A673 (cell line): Measurements from ENCODE around the gene ARHGEF33. TPM values are rescaled to one million over a fixed set of nuclear protein-coding genes. Genes with fewer than 3 reads are reported as not detected.

Source experiments
- BruUV-seq: library from RNA; stranded (reverse); fragments of 400-500 nt; replicated peaks from 2 replicates; lab custom pipeline; 2021; lab: Mats Ljungman, UMichigan
- CTCF ChIA-PET: fragments of 300-600 bp; sonication (Branson Sonifier 250); formaldehyde crosslinking; loops from one replicate; lab custom pipeline; 2022; ENCODE audit warnings: antibody characterized with exemption; lab: Charles Lee
- POLR2A ChIA-PET: fragments of 300-600 bp; sonication (Branson Sonifier 250); formaldehyde crosslinking; loops from one replicate; lab custom pipeline; 2022; ENCODE audit warnings: antibody characterized with exemption; ENCODE audit not compliant: low non-redundant PET; lab: Charles Lee
- DNase-seq: peaks from one replicate; pipeline ENCODE4 v3.0.0-alpha.2; 2015; ENCODE audit warnings: low spot score
- H3K27ac ChIP-seq: fragments of 200-600 bp; sonication (generic); 2 replicates; pipeline ENCODE4 v1.5.1; 2016; ENCODE audit warnings: mixed run types, low read depth, mild to moderate bottlenecking, mixed read lengths, antibody characterized with exemption, low read length; ENCODE audit not compliant: poor library complexity, severe bottlenecking
- H3K27me3 ChIP-seq: fragments of 200-600 bp; sonication (generic); replicated peaks from 2 replicates; pipeline ENCODE4 v1.6.1; 2017; ENCODE audit warnings: mixed run types, low read depth, mild to moderate bottlenecking, mixed read lengths, antibody characterized with exemption, low read length; ENCODE audit not compliant: insufficient read depth, poor library complexity
- H3K36me3 ChIP-seq: fragments of 200-600 bp; sonication (generic); 2 replicates; pipeline ENCODE4 v1.6.1; 2016; ENCODE audit warnings: mixed run types, mild to moderate bottlenecking, mixed read lengths, antibody characterized with exemption, low read length; ENCODE audit not compliant: insufficient read depth, poor library complexity, severe bottlenecking
- H3K4me1 ChIP-seq: fragments of 200-600 bp; sonication (generic); 2 replicates; pipeline ENCODE4 v1.6.1; 2017; ENCODE audit warnings: mixed run types, mild to moderate bottlenecking, mixed read lengths, antibody characterized with exemption, low read length; ENCODE audit not compliant: insufficient read depth, poor library complexity, severe bottlenecking
- H3K4me3 ChIP-seq: fragments of 200-600 bp; sonication (generic); 2 replicates; pipeline ENCODE4 v1.5.1; 2016; ENCODE audit warnings: low read depth, mixed run types, mild to moderate bottlenecking, mixed read lengths, low read length; ENCODE audit not compliant: poor library complexity, severe bottlenecking
- H3K9me3 ChIP-seq: fragments of 200-600 bp; sonication (generic); 2 replicates; pipeline ENCODE4 v1.6.1; 2016; ENCODE audit warnings: mixed run types, low read depth, mild to moderate bottlenecking, mixed read lengths, antibody characterized with exemption, low read length; ENCODE audit not compliant: poor library complexity, severe bottlenecking
- EZH2 ChIP-seq: fragments of 200-600 bp; sonication (generic); IDR thresholded peaks from 2 replicates; pipeline ENCODE4 v1.6.1; 2017; ENCODE audit warnings: borderline replicate concordance, low read depth, mild to moderate bottlenecking, mixed read lengths, antibody characterized with exemption, low read length; ENCODE audit not compliant: poor library complexity, severe bottlenecking
- intact Hi-C: fragments of 100-400 bp; cut with micrococcal nuclease; formaldehyde crosslinking; loops from one replicate; pipeline ENCODE4 v1.10.0; 2022; ENCODE audit not compliant: unreplicated experiment
- total RNA-seq: library from RNA; stranded (reverse); gene quantifications from 2 replicates; pipeline ENCODE4 v1.2.3, GENCODE V29; 2021
- TF ChIP-seq, protein P1 (sequence below): fragments of 300-800, 200-600 bp; sonication (generic); conservative IDR thresholded peaks from 2 replicates; pipeline ENCODE4 v1.5.1; 2017; ENCODE audit warnings: low read depth, mild to moderate bottlenecking, antibody characterized with exemption, low read length, moderate library complexity, mixed read lengths

ARHGEF33 gene
- total RNA-seq, 1 experiment from 2014 or later, result 0.09 TPM

- H3K36me3 ChIP-seq, result peaks cover 4% of the 10 kb centered on the region
- TSS peak; percentile 28 for BruUV-seq
- no peaks in the 10 kb centered on the region for H3K27me3 ChIP-seq
- intact Hi-C loops, result no loop called here
- POLR2A ChIA-PET, result no interaction called here
- no peak for DNase-seq
- TF ChIP-seq EZH2, result no peak
- TF ChIP-seq, protein P1, sequence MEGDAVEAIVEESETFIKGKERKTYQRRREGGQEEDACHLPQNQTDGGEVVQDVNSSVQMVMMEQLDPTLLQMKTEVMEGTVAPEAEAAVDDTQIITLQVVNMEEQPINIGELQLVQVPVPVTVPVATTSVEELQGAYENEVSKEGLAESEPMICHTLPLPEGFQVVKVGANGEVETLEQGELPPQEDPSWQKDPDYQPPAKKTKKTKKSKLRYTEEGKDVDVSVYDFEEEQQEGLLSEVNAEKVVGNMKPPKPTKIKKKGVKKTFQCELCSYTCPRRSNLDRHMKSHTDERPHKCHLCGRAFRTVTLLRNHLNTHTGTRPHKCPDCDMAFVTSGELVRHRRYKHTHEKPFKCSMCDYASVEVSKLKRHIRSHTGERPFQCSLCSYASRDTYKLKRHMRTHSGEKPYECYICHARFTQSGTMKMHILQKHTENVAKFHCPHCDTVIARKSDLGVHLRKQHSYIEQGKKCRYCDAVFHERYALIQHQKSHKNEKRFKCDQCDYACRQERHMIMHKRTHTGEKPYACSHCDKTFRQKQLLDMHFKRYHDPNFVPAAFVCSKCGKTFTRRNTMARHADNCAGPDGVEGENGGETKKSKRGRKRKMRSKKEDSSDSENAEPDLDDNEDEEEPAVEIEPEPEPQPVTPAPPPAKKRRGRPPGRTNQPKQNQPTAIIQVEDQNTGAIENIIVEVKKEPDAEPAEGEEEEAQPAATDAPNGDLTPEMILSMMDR, result no peak
- CTCF ChIA-PET, result no interaction called here
- no peaks in the 10 kb centered on the region for H3K9me3 ChIP-seq
- H3K4me1 ChIP-seq, result peaks cover 22% of the 10 kb centered on the region
- H3K4me3 ChIP-seq, result no peak overlapping the region
- no peak overlapping the region for H3K27ac ChIP-seq
Measured at GRCh38 chr2:39022642-39023235, 133.1 kb downstream of the ARHGEF33 start.

GRCh38 chr2:39023649-39024048 is 134.0 kb downstream of the ARHGEF33 start:
- intact Hi-C loops, result no loop called here
- ChIA-PET CTCF (no interaction called here), POLR2A (no interaction called here)
- peaks cover 4% of the 10 kb centered on the region for H3K36me3 ChIP-seq
- no peak overlapping the region for H3K4me3 ChIP-seq
- H3K4me1 ChIP-seq, result peaks cover 22% of the 10 kb centered on the region
- BruUV-seq, result no TSS peak
- DNase-seq, result no peak
- no peak overlapping the region for H3K27ac ChIP-seq
- no peaks in the 10 kb centered on the region for H3K9me3 ChIP-seq
- H3K27me3 ChIP-seq, result no peaks in the 10 kb centered on the region
- no peak for TF ChIP-seq EZH2
- TF ChIP-seq, protein P1, result no peak

DNA sequence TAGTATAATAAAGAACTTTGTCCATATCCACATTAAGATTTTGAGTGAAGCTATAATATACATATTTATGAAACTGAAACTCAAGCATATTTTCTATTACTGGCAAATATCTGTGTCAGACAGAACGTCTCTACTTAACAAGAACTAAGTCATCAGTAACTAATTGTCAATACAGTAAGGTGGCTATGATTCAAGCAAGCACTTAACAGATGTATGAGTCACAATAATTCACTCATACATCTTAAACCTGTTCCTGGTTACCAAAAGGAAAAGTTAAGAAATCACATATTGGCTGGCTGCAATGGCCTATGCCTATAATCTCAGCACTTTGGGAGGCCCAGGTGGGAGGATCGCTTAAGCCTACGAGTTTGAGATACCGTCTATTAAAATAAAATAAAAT is 135.2 kb downstream of the ARHGEF33 start:
- Histone ChIP-seq H3K9me3 (no peaks in the 10 kb centered on the region), H3K4me1 (peaks cover 22% of the 10 kb centered on the region), H3K27ac (no peak overlapping the region), H3K27me3 (no peaks in the 10 kb centered on the region), H3K36me3 (peaks cover 4% of the 10 kb centered on the region), H3K4me3 (no peak overlapping the region)
- intact Hi-C loops, result no loop called here
- no TSS peak for BruUV-seq
- TF ChIP-seq EZH2, result no peak
- TF ChIP-seq, protein P1, result no peak
- ChIA-PET POLR2A (no interaction called here), CTCF (no interaction called here)
- no peak for DNase-seq

Other genes starting within 250 kb of the ARHGEF33 start
- gene GALM, start 223.8 kb upstream of the ARHGEF33 start, total RNA-seq, result 6.6 and 8.7 TPM in 2 replicates
- gene SRSF7, start 138.5 kb upstream of the ARHGEF33 start, total RNA-seq, result 320 and 355 TPM in 2 replicates
- gene GEMIN6, start 111.7 kb upstream of the ARHGEF33 start, total RNA-seq, result 27.9 and 31.1 TPM in 2 replicates
- 30.6 and 33.2 TPM in 2 replicates for gene DHX57, start 13.9 kb upstream of the ARHGEF33 start, total RNA-seq
- gene MORN2, start 13.9 kb upstream of the ARHGEF33 start, total RNA-seq, result 26.0 and 29.0 TPM in 2 replicates
- 37.8 and 42.1 TPM in 2 replicates for gene SOS1, start 231.2 kb downstream of the ARHGEF33 start, total RNA-seq